ENCODE data around the gene LARP6.
"Not testable (repeated sequence)": the region's sequence is repeated elsewhere in the genome, so short reads cannot be mapped to it uniquely, and the experiment has no call there.

The LARP6 gene

DNA sequence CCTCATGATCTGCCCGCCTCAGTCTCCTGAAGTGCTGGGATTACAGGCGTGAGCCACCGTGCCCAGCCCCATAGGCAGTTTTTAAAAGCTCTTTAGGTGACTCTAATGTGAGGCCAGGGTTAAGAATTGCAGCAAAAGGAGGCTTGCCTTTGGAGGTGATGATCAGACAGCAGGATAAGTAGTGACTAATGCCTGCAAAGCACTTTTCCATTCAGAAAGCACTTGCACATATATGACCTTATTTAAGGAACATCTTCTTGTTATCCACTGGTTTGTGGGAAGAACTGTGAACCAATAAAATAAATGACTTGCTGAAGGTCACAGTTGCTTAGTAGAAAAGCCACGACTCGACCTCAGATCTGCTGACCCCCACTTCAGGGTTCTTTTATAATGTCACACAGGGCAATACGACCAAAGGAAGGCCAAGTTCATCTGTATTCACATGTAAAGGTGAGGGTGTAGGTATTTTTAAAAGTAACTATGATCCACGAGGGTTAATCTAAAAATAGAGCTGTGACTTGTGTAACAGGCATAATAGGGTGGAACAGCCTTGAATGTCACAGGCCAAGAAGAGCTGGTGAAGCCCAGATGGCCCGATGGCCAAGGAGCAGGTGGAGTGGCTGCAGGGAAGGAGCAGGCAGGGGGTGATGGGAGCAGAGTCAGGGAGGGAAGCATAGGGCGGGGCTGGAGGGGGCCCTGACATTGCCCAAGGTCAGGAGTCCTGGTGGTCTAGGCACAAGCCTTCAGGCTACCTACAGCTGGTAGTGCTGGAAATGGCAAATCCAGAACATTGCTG is 24.4 kb downstream of the LARP6 start:
- no peak for DNase-seq

DNA sequence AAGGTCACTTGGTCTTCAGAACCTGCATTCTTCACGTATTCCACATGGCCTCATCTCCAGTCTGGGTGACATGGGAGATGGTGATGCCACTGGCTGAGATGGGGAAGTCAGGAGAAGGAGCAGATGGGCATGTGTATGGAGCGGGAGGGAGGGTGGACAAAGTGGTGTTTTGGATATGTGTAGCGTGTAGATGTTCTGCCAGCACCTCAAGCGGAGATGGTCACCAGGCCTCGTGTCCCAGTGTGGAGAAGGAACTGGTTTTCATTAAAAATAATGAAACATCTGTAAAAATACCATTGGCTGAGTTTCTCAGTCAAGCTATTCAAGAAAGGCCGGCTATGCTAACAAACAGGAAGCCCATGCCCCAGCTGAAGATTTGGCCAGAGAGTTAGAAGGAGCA is 26.2 kb downstream of the LARP6 start:
- no peak for DNase-seq

GRCh38 chr15:70826634-70827033 is 27.3 kb downstream of the LARP6 start:
- no peak for DNase-seq

- no peak for DNase-seq
These were observed 28.1 kb downstream of the LARP6 start for GRCh38 chr15:70825841-70826240.

GRCh38 chr15:70823196-70823595 is 30.8 kb downstream of the LARP6 start:
- no peak for DNase-seq

GRCh38 chr15:70820214-70820613 is 33.7 kb downstream of the LARP6 start:
- no peak for DNase-seq

DNA sequence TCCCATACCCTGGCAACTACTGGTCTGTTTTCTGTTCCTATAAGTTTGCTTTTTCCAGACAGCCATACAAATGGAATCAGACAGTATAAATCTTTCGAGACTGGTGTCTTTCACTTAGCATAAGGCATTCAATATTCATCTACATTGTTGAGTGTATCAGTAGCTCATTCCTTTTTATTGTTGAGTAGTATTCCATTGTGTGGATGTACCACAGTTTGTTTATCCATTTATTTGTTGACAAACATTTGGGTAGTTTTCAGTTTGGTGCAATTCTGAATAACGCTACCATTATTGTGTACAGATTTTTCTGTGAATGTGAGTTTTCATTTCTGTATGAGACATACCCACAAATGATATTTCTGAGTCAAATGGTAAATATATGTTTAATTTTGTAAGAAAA is 35.4 kb downstream of the LARP6 start:
- DNase-seq: no peak

- no peak for DNase-seq
These were observed 36.7 kb downstream of the LARP6 start for GRCh38 chr15:70817266-70817665.

GRCh38 chr15:70815604-70816003 is 38.4 kb downstream of the LARP6 start:
- DNase-seq: no peak

GRCh38 chr15:70815011-70815410 is 38.9 kb downstream of the LARP6 start:
- not testable (repeated sequence) for DNase-seq

GRCh38 chr15:70812827-70813364 is 41.1 kb downstream of the LARP6 start:
- DNase-seq: no peak

- no peak for DNase-seq
These were observed 42.9 kb downstream of the LARP6 start for GRCh38 chr15:70810916-70811578.

DNA sequence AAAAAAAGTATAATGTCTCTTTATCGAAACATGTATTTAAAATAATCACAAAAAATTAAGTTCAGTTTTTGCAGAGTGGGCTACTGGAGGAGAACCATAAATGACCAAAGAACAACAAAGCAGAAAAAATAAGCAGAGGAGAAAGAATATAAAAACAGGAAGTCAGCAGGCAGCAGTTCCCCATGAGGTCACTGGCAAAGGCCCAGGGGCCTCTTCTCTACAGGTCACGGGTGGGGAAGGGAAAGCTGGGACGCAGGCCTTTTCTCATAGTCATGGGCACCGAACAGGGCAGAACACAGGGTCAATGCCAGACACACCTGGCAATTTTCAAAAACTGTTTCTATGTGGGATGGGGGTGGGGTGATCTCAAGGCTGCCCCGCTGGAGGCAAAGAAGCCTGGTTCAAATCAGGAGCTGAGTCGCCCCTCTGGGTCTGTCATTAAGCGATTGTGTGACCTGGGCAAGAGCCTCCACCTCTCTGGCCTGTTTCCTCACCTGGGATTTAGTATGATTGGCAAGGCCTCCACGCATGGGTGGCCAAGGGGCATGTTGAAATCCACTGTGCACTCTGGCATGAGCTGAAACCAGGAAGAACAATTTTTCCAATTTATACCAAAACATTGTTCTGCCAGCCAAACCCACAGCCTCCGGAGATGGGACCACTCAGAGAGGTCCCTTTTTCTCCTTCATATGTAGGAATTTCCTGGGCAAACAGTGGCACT is 46.8 kb downstream of the LARP6 start:
- DNase-seq: no peak

GRCh38 chr15:70804388-70804787 is 49.6 kb downstream of the LARP6 start:
- DNase-seq: not testable (repeated sequence)

DNA sequence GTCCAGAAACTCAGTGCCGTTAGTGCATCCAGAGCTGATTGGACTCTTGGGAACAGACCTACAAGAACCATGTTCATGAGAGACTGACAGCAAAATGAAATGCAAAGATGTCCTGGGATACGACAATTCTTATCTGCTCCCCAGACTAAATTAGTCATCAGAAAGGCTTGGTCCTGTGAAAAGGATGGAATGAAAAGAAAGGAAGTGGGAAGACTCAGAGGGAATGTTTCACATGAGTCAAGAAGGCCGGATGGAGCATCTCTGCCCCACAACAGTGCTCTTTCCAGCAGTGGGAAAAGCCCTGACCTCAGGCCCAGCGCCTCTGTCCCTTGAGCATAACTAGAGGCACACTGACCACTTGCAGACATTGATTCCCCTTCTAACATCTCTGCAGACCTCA is 51.3 kb downstream of the LARP6 start:
- DNase-seq: no peak

DNA sequence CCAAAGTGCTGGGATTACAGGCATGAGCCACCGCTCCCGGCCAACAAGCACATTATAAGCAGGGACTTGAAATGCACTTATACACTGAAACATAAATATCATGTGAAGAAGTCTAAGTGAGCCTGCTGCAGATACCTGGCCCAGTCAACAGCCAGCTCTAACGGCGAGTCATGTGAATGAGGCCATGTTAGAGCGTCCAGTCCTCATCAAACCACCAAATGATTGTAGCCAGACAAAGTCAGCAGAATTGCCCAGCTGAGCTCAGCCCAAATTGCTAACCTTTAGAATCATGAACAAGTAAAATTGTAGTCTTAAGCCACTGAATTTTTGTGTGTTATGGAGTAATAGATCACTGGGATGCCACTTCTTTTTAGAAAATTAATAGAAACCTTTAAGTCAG is 52.8 kb downstream of the LARP6 start:
- no peak for DNase-seq

DNA sequence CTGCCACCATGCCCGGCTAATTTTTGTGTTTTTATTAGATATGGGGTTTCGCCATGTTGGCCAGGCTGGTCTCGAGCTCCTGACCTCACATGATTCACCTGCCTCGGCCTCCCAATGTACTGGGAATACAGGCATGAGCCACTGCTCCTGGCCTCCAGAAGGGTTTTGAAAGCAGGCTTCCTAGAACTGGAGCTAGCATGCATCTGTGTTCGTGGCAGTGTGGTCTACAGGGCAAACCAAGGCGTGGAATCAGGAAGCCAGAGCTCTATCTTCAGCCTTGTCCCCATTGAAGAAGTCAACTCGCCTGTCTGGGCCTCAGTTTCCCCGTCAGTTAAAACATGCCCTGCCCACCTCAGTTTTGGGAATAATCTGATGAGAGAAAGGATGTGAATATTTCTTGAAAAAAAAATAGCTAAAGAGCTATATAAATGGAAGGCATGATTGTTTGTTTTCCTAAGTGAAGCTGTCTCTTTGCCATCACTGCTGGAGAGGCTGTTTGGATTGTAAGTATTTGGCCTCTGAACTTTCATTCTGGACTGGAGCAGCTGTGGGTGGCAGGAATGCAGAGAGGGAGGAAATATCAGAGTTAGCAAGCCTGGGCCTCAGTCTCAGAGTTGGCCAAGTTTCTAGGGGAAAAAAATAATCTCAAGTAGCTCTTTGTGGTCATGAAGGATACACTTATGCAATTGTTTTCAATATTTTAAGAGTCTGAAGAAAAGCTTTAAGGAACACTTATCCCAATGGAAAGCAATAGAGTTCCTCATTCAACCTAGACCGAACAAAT is 54.1 kb downstream of the LARP6 start:
- no peak for DNase-seq

DNA sequence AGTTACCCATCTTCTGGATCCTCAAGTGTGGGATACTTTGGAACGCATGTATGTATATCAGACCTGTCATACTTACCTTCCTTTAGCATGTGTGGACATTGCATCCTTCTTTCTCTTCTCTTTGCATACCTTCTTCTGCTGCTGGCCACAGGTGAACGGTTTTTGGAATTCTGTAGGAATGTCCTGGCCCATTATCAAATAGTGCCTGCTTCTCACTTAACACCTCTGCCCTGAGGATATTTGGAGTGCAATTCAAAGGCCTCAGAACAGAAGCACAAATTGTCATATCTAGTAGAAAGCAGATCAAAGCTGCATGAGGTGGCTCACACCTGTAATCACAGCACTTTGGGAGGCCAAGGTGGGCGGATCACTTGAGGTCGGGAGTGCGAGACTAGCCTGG is 56.5 kb downstream of the LARP6 start:
- DNase-seq: no peak

DNA sequence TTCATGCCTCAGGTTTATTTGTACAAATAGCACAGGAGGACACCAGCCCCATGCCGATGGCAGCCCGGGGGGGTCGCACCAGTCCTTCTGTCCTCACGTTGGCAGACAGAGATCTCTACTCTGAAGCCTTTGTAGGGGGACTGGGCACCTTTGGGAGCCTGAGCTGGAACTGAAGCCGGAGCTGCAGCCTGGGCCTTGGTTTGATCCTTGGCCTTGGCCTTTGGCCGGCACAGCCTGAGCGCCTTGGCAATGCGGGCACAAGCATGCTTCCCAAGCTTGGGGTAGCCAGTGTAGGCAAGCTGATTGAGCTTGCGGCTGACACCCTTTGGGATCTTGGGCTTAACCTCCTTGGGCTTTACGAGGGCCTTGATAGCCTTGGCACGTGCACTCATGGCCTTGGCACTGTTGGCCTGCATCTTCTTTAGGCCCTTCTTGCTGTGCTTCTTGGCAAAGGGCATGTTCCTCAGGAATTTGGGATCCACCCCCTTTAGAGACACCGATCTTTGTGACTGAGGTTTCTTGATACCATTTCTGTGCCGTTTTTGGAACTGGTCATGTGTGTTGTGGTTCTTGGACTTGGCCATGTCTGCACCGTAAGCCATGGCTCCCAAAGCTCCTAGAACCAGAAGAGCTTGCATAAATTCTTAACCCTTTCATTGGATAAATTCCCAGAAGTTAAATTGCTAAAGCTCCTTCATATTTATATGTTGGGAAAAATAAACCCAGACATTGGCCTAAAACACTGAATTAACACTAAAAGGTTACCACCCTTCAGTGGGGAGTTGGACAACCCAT is 57.2 kb downstream of the LARP6 start:
- no peak for DNase-seq

DNA sequence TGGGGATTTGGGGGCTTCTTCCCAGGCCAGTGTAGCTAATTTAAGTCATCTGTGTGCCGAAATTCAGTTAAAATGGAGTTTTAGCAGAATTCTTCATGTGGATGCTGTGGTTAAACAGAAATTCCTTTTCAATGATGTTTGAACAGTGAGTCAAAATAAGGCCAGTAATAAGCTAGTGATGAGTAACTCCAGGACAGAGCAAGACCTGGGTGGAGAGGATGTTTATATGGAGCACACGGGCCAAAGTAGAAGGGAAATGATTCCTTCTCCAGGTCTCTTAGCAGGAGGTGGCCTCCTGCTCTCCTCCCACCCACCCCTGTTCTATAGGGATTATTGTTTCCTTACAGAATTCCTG is 58.7 kb downstream of the LARP6 start:
- no peak for DNase-seq

DNA sequence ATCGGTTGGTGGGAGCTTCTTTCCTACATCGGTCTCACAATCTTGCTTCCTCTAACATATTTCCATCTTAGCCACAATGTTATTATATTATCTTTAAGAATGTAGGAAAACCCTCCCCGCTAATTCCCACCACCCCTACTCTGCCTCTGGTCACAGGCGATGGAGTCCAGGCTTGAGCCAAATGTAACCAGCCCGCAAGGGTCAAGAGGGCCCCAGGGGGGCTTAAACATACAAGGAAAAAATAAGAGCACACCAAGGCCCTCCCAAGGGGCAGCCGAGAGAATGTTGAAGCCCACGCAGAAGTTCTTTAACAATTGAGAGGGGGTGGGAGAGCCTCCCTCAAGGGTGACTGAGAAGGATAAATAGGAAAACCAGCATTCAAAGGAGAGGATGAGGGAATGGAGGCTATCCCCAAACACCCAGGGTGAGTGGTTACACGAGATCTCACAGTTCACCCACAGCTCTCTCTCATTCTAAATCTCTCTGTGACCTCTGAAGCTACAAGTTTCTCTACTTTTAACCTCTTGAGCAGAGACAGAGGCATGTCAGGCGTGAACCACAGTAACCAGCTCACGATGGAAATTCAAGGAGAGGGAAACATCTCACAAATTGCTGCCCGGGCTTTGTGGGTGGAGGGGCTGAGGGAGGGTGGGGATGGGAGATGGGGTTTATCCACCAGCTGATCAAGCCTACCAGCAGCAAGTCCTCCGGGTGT is 59.2 kb downstream of the LARP6 start:
- no peak for DNase-seq
